ENCODE results near the gene TBC1D22A. TPM values are rescaled to one million over a fixed set of nuclear protein-coding genes. Genes with fewer than 3 reads are reported as not detected.

TBC1D22A gene
- total RNA-seq, 1 experiment from 2014 or later: 20.9 TPM

GRCh38 chr22:46826438-46827135 lies 64.1 kb downstream of the TBC1D22A start:
- no peak for TF ChIP-seq JUND (IDR thresholded peaks at IDR 0.05)
- no peak for ATAC-seq
- ChIA-PET RAD21 (ENCODE audit: low non-redundant PET in 1 of 2, low total read pairs in 2 of 2, uncharacterized antibody in 2 of 2, unreplicated experiment in 2 of 2) (no interaction called here), CTCF (no interaction called here), POLR2A (no interaction called here)
- Histone ChIP-seq H3K4me3 (replicated peaks in 1 of 2; ENCODE audit: low read depth in 1 of 2, low read length in 2 of 2) (no peak overlapping the region), H3K27ac (ENCODE audit: low read depth, low read length) (no peak overlapping the region), H3K9me2 (ENCODE audit: insufficient read depth) (no peaks in the 10 kb centered on the region), H3K79me2 (ENCODE audit: insufficient read depth, low read length) (peaks cover 16% of the 10 kb centered on the region), H3K36me3 (ENCODE audit: control insufficient read depth in 1 of 2, insufficient read depth in 2 of 2, low read length in 2 of 2) (no peaks in the 10 kb centered on the region), H3K9ac (ENCODE audit: low read length) (no peak overlapping the region), H3K9me3 (ENCODE audit: control insufficient read depth in 1 of 2, insufficient read depth in 1 of 2, low read depth in 1 of 2, low read length in 2 of 2) (no peaks in the 10 kb centered on the region), H4K20me1 (ENCODE audit: insufficient read depth) (no peaks in the 10 kb centered on the region), H3K27me3 (ENCODE audit: insufficient read depth, low read length) (no peaks in the 10 kb centered on the region), H3K4me2 (ENCODE audit: low read length) (no peak overlapping the region), H3K4me1 (ENCODE audit: control insufficient read depth in 1 of 2, insufficient read depth in 2 of 2, low read length in 2 of 2) (peaks cover 19 to 27% of the 10 kb centered on the region in 2 experiments), H2AFZ (ENCODE audit: low read depth, low read length, poor library complexity, severe bottlenecking) (no peak overlapping the region)
- intact Hi-C loops (cut with micrococcal nuclease): no loop called here
- no peak for DNase-seq (ENCODE audit: low read depth, low spot score)
- BruUV-seq (replicated peaks): no TSS peak

GRCh38 chr22:46827136-46827780 lies 64.8 kb downstream of the TBC1D22A start:
- ChIA-PET POLR2A (no interaction called here), RAD21 (ENCODE audit: low non-redundant PET in 1 of 2, low total read pairs in 2 of 2, uncharacterized antibody in 2 of 2, unreplicated experiment in 2 of 2) (no interaction called here), CTCF (no interaction called here)
- TF ChIP-seq REST (IDR thresholded peaks at IDR 0.05; ENCODE audit: low read depth): no peak
- peak; percentile 6 to 42 (median 31); a peak in 3 of 6 replicates for TF ChIP-seq CTCF (IDR thresholded peaks at IDR 0.05 in 2 of 3, conservative IDR thresholded peaks at IDR 0.05 in 1 of 3; ENCODE audit: borderline replicate concordance in 1 of 3, insufficient read depth in 1 of 3, low read depth in 2 of 3, low read length in 2 of 3)
- intact Hi-C loops (cut with micrococcal nuclease): no loop called here
- Histone ChIP-seq H4K20me1 (ENCODE audit: insufficient read depth) (no peaks in the 10 kb centered on the region), H3K4me2 (ENCODE audit: low read length) (no peak overlapping the region), H2AFZ (ENCODE audit: low read depth, low read length, poor library complexity, severe bottlenecking) (no peak overlapping the region), H3K9me3 (ENCODE audit: control insufficient read depth in 1 of 2, insufficient read depth in 1 of 2, low read depth in 1 of 2, low read length in 2 of 2) (no peaks in the 10 kb centered on the region), H3K4me3 (replicated peaks in 1 of 2; ENCODE audit: low read depth in 1 of 2, low read length in 2 of 2) (no peak overlapping the region), H3K4me1 (ENCODE audit: control insufficient read depth in 1 of 2, insufficient read depth in 2 of 2, low read length in 2 of 2) (peaks cover 19 to 27% of the 10 kb centered on the region in 2 experiments), H3K27ac (ENCODE audit: low read depth, low read length) (no peak overlapping the region), H3K9ac (ENCODE audit: low read length) (no peak overlapping the region), H3K27me3 (ENCODE audit: insufficient read depth, low read length) (no peaks in the 10 kb centered on the region), H3K9me2 (ENCODE audit: insufficient read depth) (no peaks in the 10 kb centered on the region), H3K36me3 (ENCODE audit: control insufficient read depth in 1 of 2, insufficient read depth in 2 of 2, low read length in 2 of 2) (no peaks in the 10 kb centered on the region), H3K79me2 (ENCODE audit: insufficient read depth, low read length) (peaks cover 12% of the 10 kb centered on the region)
- DNase-seq (ENCODE audit: low read depth, low spot score) (no peak), ATAC-seq (peak; percentile 66)
- BruUV-seq (replicated peaks): no TSS peak
